ENCODE measurements around the gene TIMMDC1.

TIMMDC1 gene

GRCh38 chr3:119538772-119539171, 40.4 kb downstream of the TIMMDC1 start:
- Histone ChIP-seq H3K4me1 (ENCODE audit: control insufficient read depth in 1 of 2, insufficient read depth in 1 of 2, low read depth in 1 of 2, low read length in 1 of 2) (no peaks in the 10 kb centered on the region), H3K4me3 (ENCODE audit: low read depth in 1 of 2, low read length in 1 of 2) (no peak overlapping the region), H3K27ac (no peak overlapping the region), H3K9me3 (no peaks in the 10 kb centered on the region), H3K36me3 (no peaks in the 10 kb centered on the region), H3K27me3 (no peaks in the 10 kb centered on the region)
- no peak for TF ChIP-seq CTCF (IDR thresholded peaks at IDR 0.05)

GRCh38 chr3:119541547-119541946, 43.2 kb downstream of the TIMMDC1 start:
- Histone ChIP-seq H3K36me3 (no peaks in the 10 kb centered on the region), H3K4me1 (ENCODE audit: control insufficient read depth in 1 of 2, insufficient read depth in 1 of 2, low read depth in 1 of 2, low read length in 1 of 2) (peaks cover under 1 to 3% of the 10 kb centered on the region in 2 experiments), H3K27me3 (no peaks in the 10 kb centered on the region), H3K4me3 (ENCODE audit: low read depth in 1 of 2, low read length in 1 of 2) (no peak overlapping the region), H3K27ac (no peak overlapping the region), H3K9me3 (no peaks in the 10 kb centered on the region)
- no peak for TF ChIP-seq CTCF (IDR thresholded peaks at IDR 0.05)

- Histone ChIP-seq H3K4me3 (ENCODE audit: low read depth in 1 of 2, low read length in 1 of 2) (no peak overlapping the region), H3K4me1 (ENCODE audit: control insufficient read depth in 1 of 2, insufficient read depth in 1 of 2, low read depth in 1 of 2, low read length in 1 of 2) (peaks cover 8 to 10% of the 10 kb centered on the region in 2 experiments), H3K27ac (no peak overlapping the region), H3K36me3 (no peaks in the 10 kb centered on the region), H3K9me3 (no peaks in the 10 kb centered on the region), H3K27me3 (no peaks in the 10 kb centered on the region)
- TF ChIP-seq CTCF (IDR thresholded peaks at IDR 0.05): no peak
Observed at GRCh38 chr3:119542168-119542767, 43.9 kb downstream of the TIMMDC1 start.

GRCh38 chr3:119543147-119543546, 44.8 kb downstream of the TIMMDC1 start:
- H3K27ac ChIP-seq: no peak overlapping the region
- no peak overlapping the region for H3K4me3 ChIP-seq (ENCODE audit: low read depth in 1 of 2, low read length in 1 of 2)
- TF ChIP-seq CTCF (IDR thresholded peaks at IDR 0.05): no peak
- H3K9me3 ChIP-seq: no peaks in the 10 kb centered on the region
- H3K36me3 ChIP-seq: no peaks in the 10 kb centered on the region
- H3K27me3 ChIP-seq: no peaks in the 10 kb centered on the region
- H3K4me1 ChIP-seq (ENCODE audit: control insufficient read depth in 1 of 2, insufficient read depth in 1 of 2, low read depth in 1 of 2, low read length in 1 of 2): peaks cover 9 to 14% of the 10 kb centered on the region in 2 experiments

GRCh38 chr3:119547227-119547626, 48.9 kb downstream of the TIMMDC1 start:
- Histone ChIP-seq H3K36me3 (no peaks in the 10 kb centered on the region), H3K4me1 (ENCODE audit: control insufficient read depth in 1 of 2, insufficient read depth in 1 of 2, low read depth in 1 of 2, low read length in 1 of 2) (peaks cover 9 to 14% of the 10 kb centered on the region in 2 experiments), H3K27ac (no peak overlapping the region), H3K27me3 (no peaks in the 10 kb centered on the region), H3K9me3 (no peaks in the 10 kb centered on the region), H3K4me3 (ENCODE audit: low read depth in 1 of 2, low read length in 1 of 2) (no peak overlapping the region)
- TF ChIP-seq CTCF (IDR thresholded peaks at IDR 0.05): no peak
